Putamen (tissue), 1 donor: ENCODE data around the gene MYOF.
"Not testable (repeated sequence)": the region's sequence is repeated elsewhere in the genome, so short reads cannot be mapped to it uniquely, and the experiment has no call there.

Source experiments
- DNase-seq: peaks from one replicate; pipeline ENCODE4 v3.0.0-alpha.2; 2016; ENCODE audit warnings: low spot score

The MYOF gene

GRCh38 chr10:93476756-93477155 is 5.4 kb downstream of the MYOF start:
- DNase-seq, result no peak

DNA sequence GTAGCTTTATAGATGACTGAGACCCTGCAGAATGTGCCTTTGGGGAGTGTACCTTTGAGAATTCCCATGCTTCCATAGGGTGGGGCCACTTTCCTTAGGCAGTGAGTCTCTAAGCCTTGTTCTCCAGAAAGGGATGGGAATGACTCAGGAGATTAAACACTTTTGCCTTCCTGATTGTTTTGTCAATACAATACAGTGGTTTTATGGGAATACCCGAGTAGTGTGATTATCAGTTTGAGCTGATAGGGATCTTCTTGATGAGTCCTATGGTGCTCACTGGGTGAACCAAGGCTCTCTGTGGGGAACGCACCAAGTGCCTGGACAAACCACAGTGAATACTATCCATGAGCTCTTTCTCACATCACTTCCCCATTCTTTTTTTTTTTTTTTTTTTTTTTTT is 6.3 kb downstream of the MYOF start:
- no peak for DNase-seq

DNA sequence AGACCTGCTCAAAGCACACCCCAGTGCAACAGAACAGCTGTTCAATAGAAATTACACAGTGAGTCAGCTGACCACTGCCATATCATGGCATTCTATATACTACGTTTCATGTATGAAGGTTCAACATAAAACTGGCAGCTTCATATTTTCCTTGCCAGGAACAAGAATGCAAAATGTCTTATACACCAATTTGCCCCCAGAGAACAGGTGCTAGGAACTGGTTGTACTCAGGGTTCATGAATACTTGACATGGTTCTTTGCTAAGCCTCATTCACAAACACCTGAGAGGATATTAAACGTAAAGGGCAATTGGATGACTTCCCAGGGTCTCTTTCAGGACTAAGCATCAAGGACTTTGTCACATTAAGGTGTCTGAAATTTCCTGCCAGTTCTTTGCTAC is 6.9 kb downstream of the MYOF start:
- DNase-seq, result no peak

GRCh38 chr10:93473804-93474472 is 8.2 kb downstream of the MYOF start:
- DNase-seq, result no peak

DNA sequence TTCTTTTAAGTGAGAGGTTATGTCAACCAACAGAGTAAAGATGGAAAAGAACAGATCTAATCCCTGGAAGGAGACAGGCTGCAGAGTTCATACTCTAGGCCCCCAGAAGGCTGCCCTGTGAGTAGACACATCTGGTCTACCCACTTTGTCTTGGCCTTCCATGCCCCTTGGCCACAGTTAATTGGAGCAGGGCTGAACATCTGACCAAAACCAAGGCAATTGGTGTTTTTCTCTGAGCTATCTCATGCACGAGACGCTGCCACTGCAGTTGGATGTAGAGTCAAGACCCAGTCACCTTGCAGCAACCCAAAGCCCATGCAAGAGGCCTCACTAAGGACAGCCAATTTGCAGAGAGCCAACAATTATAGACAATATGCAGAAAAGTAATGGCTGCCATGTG is 9.0 kb downstream of the MYOF start:
- no peak for DNase-seq

DNA sequence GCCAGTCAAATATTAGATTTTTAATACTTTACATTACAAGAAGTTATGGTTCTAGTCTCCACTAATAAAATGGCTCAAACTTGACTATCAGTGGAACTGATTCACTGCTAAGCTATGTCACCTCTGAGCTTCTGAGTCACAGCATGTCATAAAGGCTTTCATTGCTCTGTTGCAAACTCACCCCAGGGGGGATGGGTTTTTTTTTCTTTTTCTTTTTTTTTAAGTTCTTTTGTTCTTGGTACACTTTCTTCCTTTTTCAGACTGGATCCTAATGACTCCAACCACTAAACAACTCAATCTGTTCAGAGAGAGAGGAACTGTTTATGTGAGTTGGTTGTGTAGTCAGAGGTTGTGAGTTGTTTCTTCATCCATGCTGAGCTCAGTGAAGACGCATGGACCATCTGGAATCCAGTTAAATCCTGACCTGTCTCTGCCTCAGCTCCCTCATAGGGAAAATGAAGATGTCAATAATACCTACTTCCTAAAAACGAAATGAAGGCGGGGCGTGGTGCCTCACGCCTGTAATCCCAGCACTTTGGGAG is 11.0 kb downstream of the MYOF start:
- no peak for DNase-seq

DNA sequence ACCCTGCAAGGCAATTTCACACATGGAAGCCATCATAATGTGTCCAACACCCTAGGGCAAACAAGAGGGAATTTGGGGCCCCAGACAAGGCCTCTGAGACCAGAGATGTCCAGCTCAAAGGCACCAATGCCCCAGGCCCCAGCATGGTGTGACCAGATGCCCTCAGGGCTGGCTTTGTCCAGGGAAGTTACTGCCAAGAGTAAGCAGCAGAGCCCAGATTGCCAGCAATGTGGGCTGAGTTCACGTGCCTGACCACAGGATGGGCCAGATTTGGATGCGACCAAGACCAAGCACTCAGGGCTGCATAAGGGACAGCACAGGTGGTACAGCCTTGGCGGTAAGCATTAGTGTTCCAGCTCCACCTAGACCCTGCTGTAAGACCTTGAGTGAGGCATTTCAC is 12.7 kb downstream of the MYOF start:
- no peak for DNase-seq

DNA sequence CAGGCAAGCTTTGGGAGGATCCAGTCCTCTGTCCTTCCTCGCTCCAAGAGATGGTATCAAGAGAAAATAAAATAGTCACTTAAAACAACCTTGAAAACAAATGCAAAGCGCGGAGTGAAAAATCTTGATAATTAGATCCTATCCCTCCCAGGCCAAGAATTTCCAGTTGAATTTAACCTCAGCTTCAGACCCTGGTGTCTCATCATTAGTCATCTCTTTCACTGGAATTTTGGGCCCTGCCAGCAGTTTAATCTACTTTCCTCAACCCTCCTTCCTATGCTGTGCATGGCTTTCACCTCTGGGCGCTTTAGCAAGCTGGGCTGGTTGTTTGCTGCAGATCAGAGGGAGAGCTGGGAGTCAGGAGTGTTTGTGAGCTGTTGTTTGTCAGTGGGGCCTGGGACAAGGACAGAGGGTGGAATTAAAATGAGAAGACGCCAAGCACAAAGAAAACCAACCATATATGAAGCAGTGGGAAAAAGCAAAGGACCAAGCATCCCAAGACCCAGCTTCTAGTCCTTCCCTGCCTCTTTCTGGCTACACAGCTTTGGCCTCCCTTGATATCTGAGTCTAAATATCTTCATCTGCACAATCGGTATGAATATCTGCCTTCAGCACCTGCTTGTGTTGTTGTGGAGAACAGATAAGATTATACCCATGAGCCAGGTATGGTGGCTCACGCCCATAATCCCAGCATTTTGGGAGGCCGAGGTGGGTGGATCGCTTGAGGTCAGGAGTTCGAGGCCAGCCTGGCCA is 13.5 kb downstream of the MYOF start:
- no peak for DNase-seq

GRCh38 chr10:93467635-93468034 is 14.5 kb downstream of the MYOF start:
- not testable (repeated sequence) for DNase-seq

DNA sequence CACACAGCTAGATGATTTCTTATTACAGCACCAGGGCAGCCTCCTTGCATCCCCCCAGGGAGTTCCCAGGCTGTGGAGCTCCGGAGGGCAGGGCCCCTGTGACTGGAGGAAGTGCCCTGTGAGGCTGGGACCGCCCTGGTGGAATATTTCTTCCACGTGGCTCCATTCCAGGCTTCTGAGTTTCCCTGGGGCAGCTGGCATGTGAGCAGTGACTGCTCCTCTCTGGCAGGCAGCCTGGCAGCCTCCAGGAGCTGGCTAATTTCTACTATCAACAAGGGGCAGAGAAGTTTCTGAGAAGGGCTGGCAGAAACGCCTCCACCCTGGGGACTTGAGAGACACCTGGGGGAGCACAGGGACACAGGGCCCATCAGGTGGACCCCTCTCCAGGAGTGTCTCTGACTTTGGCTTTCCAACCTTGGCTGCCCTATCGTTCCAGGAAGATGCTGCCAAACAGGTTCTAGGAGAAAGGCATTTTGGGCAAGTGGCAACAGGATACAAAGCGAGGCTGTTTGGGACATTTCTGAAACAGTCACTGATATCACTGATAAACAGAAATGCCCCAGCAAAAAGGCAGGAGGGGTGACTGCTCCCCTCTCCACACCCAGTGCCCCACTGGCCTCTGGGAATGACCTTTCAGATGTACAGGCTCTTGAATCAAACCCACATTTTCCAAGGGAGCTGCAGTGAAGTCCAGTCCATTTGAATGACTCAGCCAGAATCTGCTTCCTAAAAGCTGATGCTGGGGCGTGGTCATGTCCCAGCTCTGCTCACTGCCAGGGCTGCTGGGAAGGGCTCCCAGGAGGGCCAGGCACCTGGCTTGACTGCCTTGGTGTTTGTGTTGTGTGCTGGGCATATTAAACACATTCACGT is 16.1 kb downstream of the MYOF start:
- DNase-seq, result no peak

- no peak for DNase-seq
Measured at GRCh38 chr10:93464776-93465388, 17.3 kb downstream of the MYOF start.

- DNase-seq, result no peak
Measured at GRCh38 chr10:93463723-93464476, 18.2 kb downstream of the MYOF start.

DNA sequence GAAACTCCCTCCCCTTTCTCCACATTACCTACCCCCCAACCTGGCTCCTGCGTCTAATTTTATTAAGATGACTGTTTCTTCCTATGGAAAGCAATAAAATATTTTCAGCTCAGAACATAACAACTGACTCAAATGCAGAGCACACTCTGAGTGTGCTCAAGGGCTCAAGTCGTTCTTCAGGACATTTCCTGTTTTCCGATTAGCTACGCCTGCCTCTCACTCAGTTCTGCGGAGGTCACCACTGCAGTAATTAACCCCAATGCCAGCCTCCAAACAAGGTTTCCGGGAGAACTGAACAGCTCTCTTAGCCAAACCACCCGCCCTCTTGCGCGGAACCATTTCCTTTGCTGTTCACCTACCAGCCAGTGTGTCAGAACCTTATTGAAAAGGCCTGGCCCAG is 19.3 kb downstream of the MYOF start:
- DNase-seq, result no peak

GRCh38 chr10:93462371-93462770 is 19.8 kb downstream of the MYOF start:
- DNase-seq, result no peak

DNA sequence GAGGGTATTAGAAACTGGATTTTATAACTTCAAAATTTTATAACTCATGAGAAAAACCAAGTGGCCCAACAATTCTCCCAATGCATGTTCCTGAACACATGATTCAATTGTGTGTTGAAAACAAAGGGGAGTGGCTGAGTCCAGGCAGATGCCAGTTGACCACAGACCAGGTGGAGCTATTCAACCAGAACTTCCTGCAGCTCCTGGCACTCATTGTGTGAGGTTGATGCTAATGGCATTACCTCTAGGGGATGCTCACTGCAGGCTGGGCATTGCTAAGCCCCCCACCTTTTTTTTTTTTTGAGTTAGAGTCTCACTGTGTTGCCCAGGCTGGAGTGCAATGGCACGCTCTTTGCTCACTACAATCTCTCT is 20.3 kb downstream of the MYOF start:
- DNase-seq, result no peak

- DNase-seq, result no peak
Measured at GRCh38 chr10:93461109-93461806, 20.9 kb downstream of the MYOF start.

- no peak for DNase-seq
Measured at GRCh38 chr10:93459466-93459865, 22.7 kb downstream of the MYOF start.

DNA sequence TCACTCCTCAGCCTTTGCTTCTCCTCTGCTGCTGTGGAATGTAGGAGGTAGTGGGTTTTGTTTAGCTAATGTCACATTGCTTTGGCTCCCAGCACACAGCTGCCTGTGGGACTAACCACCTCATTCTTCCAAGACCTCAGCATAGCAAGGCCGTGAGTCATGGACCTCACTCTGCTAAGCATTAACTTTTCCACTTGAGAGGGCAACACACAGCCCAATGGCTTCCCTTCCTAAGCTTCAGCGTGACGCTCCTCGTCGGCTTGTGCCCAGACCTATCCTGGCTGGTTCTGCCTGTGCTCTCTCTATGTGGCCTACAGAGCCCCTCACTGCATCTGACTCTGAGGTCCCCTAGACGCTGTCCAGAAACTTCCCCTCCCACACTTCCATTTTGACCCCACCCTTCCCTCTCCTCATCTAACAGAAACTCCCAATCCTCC is 23.3 kb downstream of the MYOF start:
- no peak for DNase-seq

DNA sequence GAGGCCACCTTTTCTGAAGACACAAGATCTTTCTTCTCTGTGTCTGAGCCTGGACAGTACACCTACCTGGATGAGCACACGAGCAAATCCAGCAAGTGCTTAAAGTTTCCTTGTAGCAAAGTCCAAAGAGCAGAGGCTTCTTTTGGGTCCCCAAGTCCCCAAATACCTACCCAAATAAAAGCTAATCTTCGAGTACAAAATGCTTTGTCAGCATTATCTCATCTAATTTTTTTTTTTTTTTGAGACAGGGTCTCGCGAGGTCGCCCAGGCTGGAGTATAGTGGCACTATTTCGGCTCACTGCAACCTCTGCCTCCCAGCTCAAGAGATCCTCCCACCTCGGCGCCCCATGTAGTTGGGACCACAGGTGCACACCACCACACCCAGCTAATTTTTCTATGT is 24.6 kb downstream of the MYOF start:
- no peak for DNase-seq

DNA sequence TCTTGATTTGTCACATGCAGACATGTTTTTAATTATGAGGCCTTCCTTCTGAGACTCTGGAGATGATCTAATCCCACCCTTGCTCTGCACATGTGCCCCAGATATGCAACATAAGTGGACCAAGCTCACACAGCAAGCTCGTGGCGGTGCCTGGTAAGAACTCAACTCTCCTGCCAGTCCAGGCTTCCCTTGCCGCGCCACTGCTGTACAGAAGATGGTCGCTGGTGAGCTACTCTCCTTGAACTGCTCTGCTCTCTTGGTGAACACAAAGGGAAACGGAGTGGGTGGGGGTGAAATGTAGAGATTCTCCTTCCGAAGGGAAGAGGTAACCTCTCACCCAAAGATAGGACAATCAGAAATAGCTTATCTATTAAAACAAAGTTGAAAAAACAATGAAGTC is 25.7 kb downstream of the MYOF start:
- DNase-seq, result no peak

DNA sequence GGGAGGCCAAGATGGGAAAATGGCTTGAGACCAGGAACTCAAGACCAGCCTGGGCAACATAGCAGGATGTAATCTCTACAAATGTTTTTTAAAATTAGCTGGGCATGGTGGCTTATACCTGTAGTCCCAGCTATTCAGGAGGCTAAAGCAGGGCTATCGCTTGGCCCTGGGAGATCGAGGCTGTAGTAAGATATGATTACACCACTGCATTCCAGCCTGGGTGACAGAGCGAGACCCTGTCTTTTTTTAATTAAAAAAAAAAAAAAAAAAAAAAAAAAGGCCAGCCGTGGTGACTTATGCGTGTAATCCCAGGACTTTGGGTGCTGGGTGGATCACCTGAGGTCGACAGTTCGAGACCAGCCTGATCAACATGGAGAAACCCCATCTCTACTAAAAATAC is 27.4 kb downstream of the MYOF start:
- no peak for DNase-seq
